Heart right ventricle (tissue), 16 donors: ENCODE measurements around the gene ANKS6. TPM values are rescaled to one million over a fixed set of nuclear protein-coding genes. Genes with fewer than 3 reads are reported as not detected.

ENCODE experiments used
- ATAC-seq, 8 donors: fragments of 200-7000 bp; cut with Tn5 transposase; one replicate each; pipeline ENCODE4 v1.9.1; 2020; ENCODE audit warnings: mild to moderate bottlenecking in 8 of 8, moderate library complexity in 8 of 8, moderate number of reproducible peaks in 1 of 8
- DNase-seq, 2 donors: peaks; one replicate each; pipeline ENCODE4 v3.0.0-alpha.2; 2020
- H3K27ac ChIP-seq, 10 donors: fragments of 200-600 bp; sonication (generic) in 2 of 10; one replicate each; pipeline versions ENCODE4 v1.5.0 to v1.8.0; 2020 to 2022; ENCODE audit warnings: mild to moderate bottlenecking in 3 of 10
- H3K27me3 ChIP-seq, 7 donors: fragments of 200-600 bp; one replicate each; pipeline ENCODE4 v1.8.0; 2021 to 2022; ENCODE audit warnings: mild to moderate bottlenecking in 2 of 7
- H3K36me3 ChIP-seq, 9 donors: fragments of 200-600 bp; sonication (generic) in 1 of 9; one replicate each; pipeline versions ENCODE4 v1.5.0 to v1.8.0; 2020 to 2022; ENCODE audit warnings: mild to moderate bottlenecking in 2 of 9
- H3K4me1 ChIP-seq, 9 donors: fragments of 200-600 bp; sonication (generic) in 1 of 9; one replicate each; pipeline versions ENCODE4 v1.5.0 to v1.8.0; 2020 to 2022; ENCODE audit warnings: mild to moderate bottlenecking in 4 of 9
- H3K4me3 ChIP-seq, 10 donors: fragments of 200-600 bp; sonication (generic) in 2 of 10; one replicate each; pipeline versions ENCODE4 v1.5.0 to v1.8.0; 2020 to 2022; ENCODE audit warnings: mild to moderate bottlenecking in 7 of 10, moderate library complexity in 2 of 10
- H3K9me3 ChIP-seq, 11 donors: fragments of 200-600 bp in 10 of 11; sonication (generic) in 2 of 11; one replicate each; pipeline versions ENCODE4 v1.5.0 to v1.8.0; 2013 to 2022; ENCODE audit warnings: mild to moderate bottlenecking in 2 of 11, control low read depth in 1 of 11, moderate library complexity in 1 of 11
- WGBS, 2 donors: extraction: QIAGEN DNeasy Blood & Tissue Kit; methylation state at CpG; one replicate each; pipeline ENCODE4 v1.1.7; 2013; ENCODE audit warnings: inconsistent platforms in 1 of 2; 5-methylcytosine and 5-hydroxymethylcytosine counted together
- intact Hi-C, 10 donors: fragments of 100-400 bp; cut with DNase I; formaldehyde crosslinking; loops; one replicate each; pipeline versions ENCODE4 v1.11.1 to v1.14.2; 2022
- long read RNA-seq, 3 donors: library from polyadenylated mRNA; unstranded; transcript quantifications; one replicate each; pipeline ENCODE4 v2.0.0, GENCODE V29; 2020 to 2021
- polyA plus RNA-seq, 2 donors: library from polyadenylated mRNA; stranded (reverse); fragments of 200-250 nt; gene quantifications; one replicate each; pipeline ENCODE4 v1.2.3, GENCODE V29; 2013
- total RNA-seq, 10 donors: library from RNA; stranded (reverse); fragmentation: NEBNext Ultra II Directional in 3 of 10; extraction: Animal tissue kit (Norgen Biotek cat#: 25700) in 3 of 10; gene quantifications; one replicate each; pipeline versions ENCODE4 v1.2.1 to v1.2.4, GENCODE V29; 2021 to 2023
- TF ChIP-seq, protein P1 (sequence below), 9 donors: fragments of 200-600 bp; sonication (generic) in 2 of 9; IDR thresholded peaks; one replicate each; pipeline versions ENCODE4 v1.5.0 to v1.8.0; 2021 to 2022; ENCODE audit warnings: antibody characterized with exemption in 9 of 9, mild to moderate bottlenecking in 5 of 9, moderate library complexity in 1 of 9
- donor health status: Arrhythmogenic right ventricular cardiomyopathy.
- donor health status: ischemic (EF 13 %, LVEDD 7.1; RV severe dilation, severe dysfunction).
- donor health status: healthy with polysubstance abuse.
- donor health status: DM: no; HTN: yes; CAD: no.
- donor health status: DM: no; HTN: no; CAD: no.
- donor health status: ischemic (EF 25% LVEDD 6.9; RV normal size, moderate dysfunction).
- donor health status: ischemic (EF 25% LVEDD 5.7; RV mildly dilated, moderate dysfunction).
- donor health status: healthy.
- donor health status: DM: yes; HTN: yes; CAD: no.
- donor health status: Ischemic cardiomyopathy.
- donor health status: ischemic (EF 35%, LVEDD 5.7; RV mildly dilated, moderate dysfunction).
- donor health status: nonischemic (EF 11% LVEDD 7.7; RV severe dilation, severe dysfunction).
- donor health status: DM: yes; HTN: yes; CAD: no.
- donor health status: PGD.
- donor health status: ischemic (EF 29% LVEDD 5.4; RV normal size, mild dysfunction).
- donor health status: nonischemic (EF 23%, LVEDD 6.1; RV moderate dilation, normal function).

The ANKS6 gene
- total RNA-seq (1 to 10 TPM; 3.1 to 5.4 (median 4.1) TPM), polyA plus RNA-seq (1 to 10 TPM; 6.9 to 8.0 TPM)
- long read RNA-seq, donor 1, partial matches to known transcripts, result 4 of 8 reads
- long read RNA-seq, donor 1, other reads (novel, unspliced or antisense), result 4 of 8 reads
- long read RNA-seq, donor 2, partial matches to known transcripts, result 0 of 5 reads
- long read RNA-seq, donor 2, other reads (novel, unspliced or antisense), result 5 of 5 reads
- long read RNA-seq, donor 3, partial matches to known transcripts, result 2 of 6 reads
- long read RNA-seq, donor 3, other reads (novel, unspliced or antisense), result 4 of 6 reads

DNA sequence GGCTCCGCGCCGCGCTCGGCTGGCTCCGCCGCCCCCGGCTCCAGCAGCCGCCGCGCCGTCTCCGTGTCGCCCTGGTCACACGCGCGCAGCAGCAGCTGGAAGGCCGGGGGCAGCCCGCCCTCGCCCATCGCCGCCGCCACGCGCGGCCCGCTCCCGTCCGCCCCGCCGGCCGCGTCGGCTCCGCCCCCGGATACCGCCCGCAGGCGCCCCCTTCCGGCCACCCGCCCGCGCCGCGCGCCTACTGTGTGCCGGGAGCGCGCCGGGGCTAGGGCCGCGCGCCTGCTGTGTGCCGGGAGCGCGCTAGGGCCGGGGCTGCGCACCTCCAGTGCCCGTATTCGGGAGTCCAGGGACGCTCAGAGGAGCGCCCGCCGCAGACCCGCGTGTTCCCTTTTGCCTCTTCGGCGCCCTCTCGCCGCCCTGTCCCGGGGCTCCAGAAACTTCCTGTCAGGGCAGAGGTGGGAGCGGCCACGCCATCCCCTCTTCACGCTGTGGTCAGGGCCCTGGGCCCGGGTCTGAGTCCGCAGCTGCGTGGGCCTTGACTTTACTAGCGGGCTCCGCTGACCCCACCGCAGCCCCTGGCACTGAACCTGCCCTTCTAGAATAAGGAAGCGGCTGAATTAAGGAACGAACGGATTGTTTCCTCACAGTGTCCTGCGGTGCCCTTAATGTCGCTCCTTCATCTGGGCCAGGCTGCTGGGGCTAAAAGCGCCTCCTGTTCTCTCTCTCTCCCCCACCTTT is at the start of gene ANKS6:
TSS of gene ANKS6 (minus strand) at position 192 of the 738 bp plus-strand sequence. CDS start at position 128, 64 bp downstream.
- intact Hi-C loops, result no loop called here
- Histone ChIP-seq H3K36me3 (no peaks in the 10 kb centered on the region), H3K27ac (peak within 1 kb of the TSS in 9 of 10 donors; percentile 53 to 82 (median 72)), H3K27me3 (peaks cover 0 to 12% (median 0%) of the 10 kb centered on the region in 7 donors), H3K4me1 (peaks cover 0 to 19% (median 10%) of the 10 kb centered on the region in 9 donors), H3K4me3 (peak within 1 kb of the TSS; percentile 32 to 79 (median 71)), H3K9me3 (peaks cover 0 to 12% (median 0%) of the 10 kb centered on the region in 11 donors)
- TF ChIP-seq, protein P1, sequence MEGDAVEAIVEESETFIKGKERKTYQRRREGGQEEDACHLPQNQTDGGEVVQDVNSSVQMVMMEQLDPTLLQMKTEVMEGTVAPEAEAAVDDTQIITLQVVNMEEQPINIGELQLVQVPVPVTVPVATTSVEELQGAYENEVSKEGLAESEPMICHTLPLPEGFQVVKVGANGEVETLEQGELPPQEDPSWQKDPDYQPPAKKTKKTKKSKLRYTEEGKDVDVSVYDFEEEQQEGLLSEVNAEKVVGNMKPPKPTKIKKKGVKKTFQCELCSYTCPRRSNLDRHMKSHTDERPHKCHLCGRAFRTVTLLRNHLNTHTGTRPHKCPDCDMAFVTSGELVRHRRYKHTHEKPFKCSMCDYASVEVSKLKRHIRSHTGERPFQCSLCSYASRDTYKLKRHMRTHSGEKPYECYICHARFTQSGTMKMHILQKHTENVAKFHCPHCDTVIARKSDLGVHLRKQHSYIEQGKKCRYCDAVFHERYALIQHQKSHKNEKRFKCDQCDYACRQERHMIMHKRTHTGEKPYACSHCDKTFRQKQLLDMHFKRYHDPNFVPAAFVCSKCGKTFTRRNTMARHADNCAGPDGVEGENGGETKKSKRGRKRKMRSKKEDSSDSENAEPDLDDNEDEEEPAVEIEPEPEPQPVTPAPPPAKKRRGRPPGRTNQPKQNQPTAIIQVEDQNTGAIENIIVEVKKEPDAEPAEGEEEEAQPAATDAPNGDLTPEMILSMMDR (IDR thresholded peaks at IDR 0.05), result peak; percentile 38 to 67 (median 52)
- ATAC-seq (peak; percentile 93 to 97 (median 95)), DNase-seq (peak; percentile 74 to 89)
- WGBS, 2 donors, result 4 to 7% methylated on average over 50 to 86 of the region's 86 CpGs

GRCh38 chr9:98846081-98846480 is 49.7 kb upstream of the ANKS6 start:
- no peak for ATAC-seq
- Histone ChIP-seq H3K27ac (no peak overlapping the region), H3K9me3 (no peaks in the 10 kb centered on the region), H3K27me3 (peaks cover 0 to 3% (median 0%) of the 10 kb centered on the region in 7 donors), H3K36me3 (no peaks in the 10 kb centered on the region), H3K4me3 (no peak overlapping the region), H3K4me1 (peaks cover 0 to 10% (median 6%) of the 10 kb centered on the region in 9 donors)
- 71 to 80% methylated on average over 5 of the region's 5 CpGs for WGBS, 2 donors
- intact Hi-C loops, result loop anchor here in 3 of 10 donors (5.0 kb wide), 3 partner anchors 151 to 296 kb away; no protein-coding TSS in a partner anchor
- DNase-seq, result no peak
- TF ChIP-seq, protein P1 (IDR thresholded peaks at IDR 0.05), result no peak

DNA sequence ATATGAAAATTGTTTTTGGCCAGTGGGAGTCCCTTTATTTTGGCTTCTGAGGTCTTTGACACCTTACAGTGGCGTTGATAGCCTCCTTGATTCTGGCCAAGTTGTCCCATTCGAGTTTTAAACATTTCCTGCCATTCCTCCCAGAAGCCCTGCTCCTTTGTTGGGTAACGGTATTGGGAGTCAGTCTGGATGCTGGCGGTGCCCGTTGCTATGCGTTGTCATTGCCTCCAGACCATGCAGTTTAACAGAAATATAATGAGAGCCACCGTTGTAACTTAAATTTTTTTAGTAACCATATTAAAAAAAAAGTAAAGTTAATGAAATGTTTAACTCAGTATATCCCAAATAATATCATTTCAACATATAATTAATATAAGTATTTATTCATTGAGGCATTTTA is 46.2 kb upstream of the ANKS6 start:
- no peak for ATAC-seq
- TF ChIP-seq, protein P1 (IDR thresholded peaks at IDR 0.05), result no peak
- H3K4me3 ChIP-seq, result no peak overlapping the region
- H3K4me1 ChIP-seq, result no peaks in the 10 kb centered on the region
- H3K27me3 ChIP-seq, result peaks cover 0 to 3% (median 0%) of the 10 kb centered on the region in 7 donors
- H3K27ac ChIP-seq, result no peak overlapping the region
- DNase-seq, result no peak
- 85 to 86% methylated on average over 7 of the region's 7 CpGs for WGBS, 2 donors
- intact Hi-C loops, result no loop called here
- H3K9me3 ChIP-seq, result no peaks in the 10 kb centered on the region
- no peaks in the 10 kb centered on the region for H3K36me3 ChIP-seq

DNA sequence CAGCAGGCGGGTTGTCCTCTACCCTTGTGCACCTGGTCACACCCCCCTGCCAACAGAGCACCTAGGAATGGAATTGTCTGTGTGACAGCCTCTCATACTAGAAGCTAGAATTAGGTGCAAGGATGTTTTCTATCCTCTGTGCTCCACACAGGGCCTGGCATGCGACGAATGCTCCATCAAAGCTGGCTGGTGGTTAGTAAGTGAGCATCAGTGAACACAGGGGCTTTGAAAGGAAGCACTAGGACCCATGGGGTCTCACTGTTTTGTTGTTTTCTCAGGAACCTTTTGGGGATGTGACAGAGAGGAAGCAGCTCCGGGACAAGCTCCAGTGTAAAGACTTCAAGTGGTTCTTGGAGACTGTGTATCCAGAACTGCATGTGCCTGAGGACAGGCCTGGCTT is 43.4 kb upstream of the ANKS6 start:
- TF ChIP-seq, protein P1 (IDR thresholded peaks at IDR 0.05), result no peak
- intact Hi-C loops, result no loop called here
- Histone ChIP-seq H3K36me3 (no peaks in the 10 kb centered on the region), H3K4me3 (no peak overlapping the region), H3K27me3 (no peaks in the 10 kb centered on the region), H3K4me1 (no peaks in the 10 kb centered on the region), H3K27ac (no peak overlapping the region), H3K9me3 (no peaks in the 10 kb centered on the region)
- WGBS, 2 donors, result 52 to 59% methylated on average over 4 of the region's 4 CpGs
- DNase-seq (no peak), ATAC-seq (no peak)
